ENCODE data around the gene MIOX.

DNA sequence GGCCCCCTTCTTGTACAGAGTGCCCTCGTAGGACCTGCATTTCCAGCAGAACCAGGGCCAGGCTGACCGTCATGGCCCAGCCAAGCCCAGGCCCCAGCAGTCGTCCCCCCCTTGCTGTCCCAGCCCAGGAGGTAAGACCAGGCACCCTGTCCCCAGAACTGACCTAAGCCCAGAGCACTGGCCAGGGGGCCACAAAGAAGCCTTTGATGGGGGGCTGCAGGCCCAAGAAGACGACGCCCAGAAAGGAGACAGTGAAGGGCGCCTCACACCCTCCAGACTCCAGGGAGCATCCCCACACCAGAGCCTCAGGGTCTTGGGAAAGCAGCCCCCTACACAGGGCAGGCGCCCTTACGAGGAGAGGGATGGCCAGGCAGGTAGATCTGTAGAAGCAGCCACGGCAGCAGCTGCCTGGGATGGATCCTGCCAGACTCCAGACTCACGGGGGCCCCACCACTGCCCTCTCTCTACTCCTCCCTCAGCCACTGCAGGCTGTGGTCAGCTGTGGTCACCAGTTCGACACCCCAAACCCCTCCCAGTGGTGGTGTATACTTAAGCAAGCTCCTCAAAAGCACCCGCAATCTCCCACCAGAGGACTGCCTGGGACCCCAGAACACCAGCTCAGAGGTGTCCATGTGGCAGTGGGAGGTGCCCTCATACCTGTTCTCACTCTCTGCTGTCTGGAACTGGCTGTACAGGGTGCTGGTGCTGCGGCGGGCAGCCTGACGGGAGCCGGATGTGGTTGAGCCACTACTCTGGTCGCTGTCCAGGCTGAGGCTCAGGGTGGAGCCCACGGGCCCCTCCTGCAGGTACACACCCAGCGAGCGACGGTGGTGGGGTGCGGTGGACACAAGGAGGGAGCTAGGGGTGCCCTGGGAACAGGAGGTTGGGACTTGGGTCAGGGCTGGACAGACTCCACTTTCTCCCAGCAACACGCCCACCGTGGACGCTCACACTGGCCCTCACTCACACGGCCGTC lies 38.8 kb upstream of the MIOX start:
- TF ChIP-seq, protein P1, sequence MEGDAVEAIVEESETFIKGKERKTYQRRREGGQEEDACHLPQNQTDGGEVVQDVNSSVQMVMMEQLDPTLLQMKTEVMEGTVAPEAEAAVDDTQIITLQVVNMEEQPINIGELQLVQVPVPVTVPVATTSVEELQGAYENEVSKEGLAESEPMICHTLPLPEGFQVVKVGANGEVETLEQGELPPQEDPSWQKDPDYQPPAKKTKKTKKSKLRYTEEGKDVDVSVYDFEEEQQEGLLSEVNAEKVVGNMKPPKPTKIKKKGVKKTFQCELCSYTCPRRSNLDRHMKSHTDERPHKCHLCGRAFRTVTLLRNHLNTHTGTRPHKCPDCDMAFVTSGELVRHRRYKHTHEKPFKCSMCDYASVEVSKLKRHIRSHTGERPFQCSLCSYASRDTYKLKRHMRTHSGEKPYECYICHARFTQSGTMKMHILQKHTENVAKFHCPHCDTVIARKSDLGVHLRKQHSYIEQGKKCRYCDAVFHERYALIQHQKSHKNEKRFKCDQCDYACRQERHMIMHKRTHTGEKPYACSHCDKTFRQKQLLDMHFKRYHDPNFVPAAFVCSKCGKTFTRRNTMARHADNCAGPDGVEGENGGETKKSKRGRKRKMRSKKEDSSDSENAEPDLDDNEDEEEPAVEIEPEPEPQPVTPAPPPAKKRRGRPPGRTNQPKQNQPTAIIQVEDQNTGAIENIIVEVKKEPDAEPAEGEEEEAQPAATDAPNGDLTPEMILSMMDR (IDR thresholded peaks at IDR 0.05 in 8 of 11, conservative IDR thresholded peaks at IDR 0.05 in 3 of 11): no peak
- TF ChIP-seq POLR2AphosphoS5 (IDR thresholded peaks at IDR 0.05) (peak in 2 of 3 donors; percentile 31 to 66), POLR2A (IDR thresholded peaks at IDR 0.05) (no peak)
